GM21786 (cell line): ENCODE data around the gene AMER2.

Experiments used
- ATAC-seq: cut with Tn5 transposase; IDR thresholded peaks from one replicate; pipeline ENCODE4 v1.9.1; 2021; ENCODE audit not compliant: unreplicated experiment

The AMER2 gene

DNA sequence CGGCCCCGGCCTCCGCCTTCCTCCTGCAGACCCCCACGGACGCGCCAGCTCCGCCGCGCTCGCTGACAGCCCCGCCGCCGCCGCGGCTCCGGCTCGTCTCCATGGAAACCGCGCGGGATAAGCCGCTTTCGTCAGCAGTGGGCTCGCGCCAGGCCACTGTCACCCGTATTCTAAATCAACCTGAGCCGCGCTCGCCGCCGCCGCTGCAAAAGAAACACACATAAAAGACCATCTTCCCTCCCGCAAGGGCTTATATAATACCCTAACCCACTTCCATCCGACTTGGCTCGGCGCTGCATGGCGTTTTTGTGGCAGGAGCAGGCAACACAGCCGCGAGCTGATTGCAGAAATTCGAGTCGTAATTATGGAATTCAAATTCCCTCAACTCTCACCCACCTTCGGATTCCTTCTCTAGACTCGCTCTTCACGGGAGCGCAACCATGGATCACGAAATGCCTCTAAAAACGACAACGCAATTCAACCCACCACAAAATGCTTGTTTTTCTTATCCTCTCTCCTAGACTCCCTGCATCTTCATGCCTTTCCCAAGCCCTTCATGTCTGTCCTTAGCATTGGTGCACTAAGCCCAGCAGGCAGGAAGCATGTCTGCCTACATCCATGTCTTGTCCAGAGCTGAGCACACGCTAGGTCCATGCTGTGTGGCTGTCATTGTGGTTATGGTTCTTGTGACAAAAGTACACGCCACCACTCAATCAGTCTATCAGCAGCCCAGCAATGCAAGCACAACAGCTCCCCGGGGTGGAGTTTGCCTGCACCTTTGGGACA lies at the start of gene AMER2:
Gene AMER2 (minus strand): TSS at position 772 of the 786 bp plus-strand sequence. CDS start 669 bp downstream, at position 103.
- no peak for ATAC-seq

DNA sequence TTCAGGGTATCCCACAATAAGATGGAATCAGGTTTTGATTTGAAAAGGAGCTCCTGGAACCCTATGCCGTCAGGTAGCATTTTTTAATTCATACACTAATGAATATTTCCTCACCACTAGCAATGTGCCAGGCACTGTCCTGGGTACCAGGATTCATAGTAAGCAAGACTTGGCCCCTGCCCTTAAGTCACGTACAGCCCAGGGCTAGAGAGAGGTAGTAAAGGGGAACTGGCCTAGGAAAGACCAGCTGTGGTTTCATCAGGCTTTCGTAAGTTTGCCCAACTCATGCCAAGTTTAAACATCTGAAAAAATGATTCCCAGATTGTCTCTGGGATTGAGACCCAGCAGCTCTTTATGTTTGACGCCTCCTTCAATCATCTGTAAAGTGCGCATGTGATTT lies 45.9 kb upstream of the AMER2 start:
- ATAC-seq = no peak

- no peak for ATAC-seq
Observed at GRCh38 chr13:25217023-25217885, 45.2 kb upstream of the AMER2 start.

DNA sequence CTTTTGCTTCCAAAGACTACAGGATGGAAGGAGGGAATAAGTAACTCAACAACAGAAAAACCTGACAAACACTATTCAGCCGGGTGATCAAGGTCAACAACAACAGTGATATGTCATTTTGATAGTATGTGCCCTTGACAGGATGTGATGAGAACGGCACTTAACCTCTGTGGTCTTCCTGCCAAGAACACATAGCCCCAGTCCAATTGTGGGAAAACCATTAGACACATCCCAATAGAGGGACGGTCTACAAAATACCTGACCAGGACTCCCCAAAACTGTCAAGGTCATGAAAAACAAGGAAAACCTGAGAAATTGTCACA lies 43.1 kb upstream of the AMER2 start:
- no peak for ATAC-seq

DNA sequence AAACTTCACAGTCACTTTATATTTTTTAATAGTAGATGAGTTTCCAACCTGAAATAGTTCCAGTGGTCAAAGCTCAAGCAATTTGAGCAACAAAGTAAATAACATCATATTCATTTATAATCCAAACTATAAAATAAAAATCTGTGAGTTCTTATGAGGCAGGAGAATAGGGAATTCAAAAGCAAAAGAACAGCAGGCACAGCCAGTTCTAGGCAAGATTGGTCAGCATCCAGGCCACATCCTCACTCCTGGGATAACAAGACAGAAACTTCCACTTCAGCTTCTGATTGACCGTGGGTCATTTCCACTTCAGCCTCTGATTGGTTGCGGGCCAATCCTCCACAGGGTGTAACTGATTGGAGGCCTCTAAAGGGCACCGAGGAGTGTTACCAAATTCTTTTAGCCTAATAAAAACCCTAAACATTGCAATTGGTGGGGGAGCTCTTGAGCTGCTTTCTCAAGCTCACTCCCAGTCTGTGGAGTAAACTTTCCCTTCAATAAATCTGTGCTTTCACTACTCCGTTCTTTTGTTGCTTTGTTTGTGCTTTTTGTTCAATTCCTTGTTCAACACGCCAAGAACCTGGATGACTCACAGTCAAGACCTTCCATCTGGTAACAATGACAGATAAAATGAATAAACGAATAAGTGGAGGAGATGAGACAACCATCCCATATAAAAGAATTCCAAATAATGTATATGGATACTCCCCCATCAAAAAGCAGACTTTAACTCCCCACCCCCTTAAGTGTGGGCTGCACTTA lies 42.6 kb upstream of the AMER2 start:
- ATAC-seq = no peak

- no peak for ATAC-seq
Observed at GRCh38 chr13:25213715-25214114, 41.6 kb upstream of the AMER2 start.

DNA sequence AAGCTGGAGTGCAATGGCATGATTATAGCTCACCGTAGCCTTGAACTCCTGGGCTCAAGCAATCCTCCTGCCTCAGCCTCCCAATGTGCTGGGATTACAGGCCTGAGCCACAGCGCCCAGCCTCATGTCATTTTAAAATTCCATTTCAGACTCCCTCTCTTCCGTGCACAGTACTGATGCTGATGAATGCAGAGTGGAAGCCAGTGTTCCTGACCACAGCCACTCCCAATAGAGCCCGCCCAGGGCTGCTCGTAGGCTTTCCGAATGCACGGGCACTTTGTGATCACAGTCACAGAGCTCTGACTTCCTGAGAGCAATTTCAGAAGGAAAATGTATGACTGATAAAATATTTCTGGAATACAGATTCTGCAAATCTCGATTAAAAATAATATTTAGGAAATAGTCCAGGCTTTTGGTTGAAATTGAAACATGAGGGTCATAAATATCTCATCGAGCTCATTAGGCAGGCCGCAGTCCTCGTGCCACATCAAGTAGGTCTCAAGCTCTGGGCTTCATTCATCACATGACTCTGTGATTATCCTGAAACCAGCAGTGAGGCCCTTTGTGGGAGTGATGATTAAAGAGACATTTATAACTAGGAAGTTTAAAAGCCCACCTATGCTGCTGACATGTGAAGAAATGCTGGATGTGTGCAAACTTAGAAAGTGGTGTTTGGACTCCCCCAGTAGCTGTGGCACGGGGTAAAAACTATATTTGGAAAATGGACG lies 38.9 kb upstream of the AMER2 start:
- no peak for ATAC-seq

DNA sequence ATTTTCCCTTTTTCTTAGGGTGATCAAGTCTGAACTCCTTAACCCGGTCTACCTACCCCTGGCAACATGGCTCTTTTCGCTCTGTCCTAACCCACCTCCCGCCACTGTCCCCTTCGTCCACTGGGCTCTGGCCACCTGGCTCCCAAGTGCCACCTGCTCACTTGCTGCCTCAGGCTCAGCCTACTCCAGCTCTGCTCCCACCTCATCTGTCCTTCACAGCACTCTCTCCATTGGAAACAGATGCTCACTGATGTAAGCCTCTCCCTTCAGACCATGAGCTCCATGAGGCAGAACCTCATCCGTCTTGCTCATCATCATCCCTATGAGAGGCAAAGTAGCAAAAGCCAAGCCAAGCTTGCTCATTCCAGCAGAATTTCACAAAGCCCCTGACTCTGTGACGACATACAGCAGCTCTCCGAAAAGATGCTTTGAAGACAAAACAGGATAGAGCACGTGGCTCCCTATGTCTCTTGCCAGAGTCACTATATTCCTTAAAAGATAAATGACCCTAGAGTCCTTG lies 35.3 kb upstream of the AMER2 start:
- ATAC-seq = no peak

DNA sequence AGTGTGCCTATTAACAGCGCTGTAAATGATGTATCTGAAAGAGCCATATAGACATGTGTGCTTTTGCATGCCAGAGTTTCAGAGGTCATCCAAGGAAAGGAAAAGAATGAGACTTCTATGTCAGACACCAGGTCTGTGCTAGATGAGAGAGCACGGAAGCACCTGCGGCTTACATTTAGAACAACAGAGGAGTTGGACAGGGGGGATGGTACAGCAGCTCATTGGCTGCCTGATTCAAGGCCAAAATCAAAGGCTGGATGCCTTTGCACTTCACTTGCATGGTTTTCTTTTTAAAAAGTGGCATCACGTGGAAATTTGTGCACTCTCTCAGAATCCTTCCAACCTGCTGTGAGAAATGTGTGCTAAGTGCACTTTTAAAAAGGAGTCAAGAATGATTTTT lies 32.8 kb upstream of the AMER2 start:
- ATAC-seq = no peak

DNA sequence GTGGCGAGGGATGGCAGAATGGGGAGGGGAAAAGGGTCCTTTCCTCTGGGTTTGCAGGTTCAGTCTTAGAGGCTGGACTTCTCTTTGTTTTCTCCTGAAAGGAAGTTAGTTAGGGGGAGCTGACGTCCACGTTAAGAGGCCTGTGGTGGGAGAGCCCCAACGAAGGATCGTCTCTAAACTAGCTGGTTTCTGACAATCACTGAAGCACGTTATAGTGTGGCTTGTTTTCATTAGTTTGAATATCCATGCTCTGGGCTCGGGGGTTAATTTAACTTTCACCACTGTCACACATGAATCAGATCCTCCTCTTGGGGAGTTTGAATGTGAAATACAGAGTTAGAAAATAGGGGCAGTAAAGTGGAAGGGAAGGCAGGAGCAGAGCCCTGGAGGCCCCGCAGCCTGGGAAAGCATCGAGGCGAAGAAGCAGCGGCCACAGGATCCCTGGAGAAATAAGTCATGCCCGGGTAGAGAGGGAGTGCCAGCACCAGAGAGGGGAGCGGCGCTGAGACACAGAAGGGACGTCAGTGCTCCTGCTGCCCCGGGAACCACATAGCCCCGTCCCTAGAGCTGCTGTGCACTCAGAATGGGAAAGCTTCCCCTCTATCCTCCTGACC lies 31.1 kb upstream of the AMER2 start:
- ATAC-seq = no peak

- ATAC-seq = no peak
Observed at GRCh38 chr13:25200783-25201182, 28.7 kb upstream of the AMER2 start.

GRCh38 chr13:25198647-25199046 lies 26.6 kb upstream of the AMER2 start:
- no peak for ATAC-seq

- ATAC-seq = no peak
Observed at GRCh38 chr13:25196971-25197370, 24.9 kb upstream of the AMER2 start.

DNA sequence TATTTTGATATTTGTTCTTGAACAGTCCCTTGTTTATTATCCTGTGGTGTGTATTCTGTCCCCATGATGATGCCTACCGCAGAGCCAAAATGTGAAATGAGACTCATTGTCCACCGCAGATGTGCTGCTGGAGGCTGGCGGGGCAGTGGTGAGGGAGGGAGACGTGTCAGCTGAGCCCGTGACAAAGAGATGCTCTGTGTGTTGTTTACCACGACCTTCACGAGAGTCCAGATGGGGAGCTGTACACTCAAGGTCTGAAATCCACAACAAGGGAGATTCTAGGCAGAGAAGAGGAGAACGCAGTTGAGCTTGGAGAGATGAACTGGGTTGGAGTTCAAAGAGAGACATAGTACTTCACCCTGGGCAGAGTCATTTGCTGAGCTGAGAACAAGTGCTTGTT lies 20.8 kb upstream of the AMER2 start:
- no peak for ATAC-seq

GRCh38 chr13:25192489-25192888 lies 20.4 kb upstream of the AMER2 start:
- ATAC-seq = no peak

DNA sequence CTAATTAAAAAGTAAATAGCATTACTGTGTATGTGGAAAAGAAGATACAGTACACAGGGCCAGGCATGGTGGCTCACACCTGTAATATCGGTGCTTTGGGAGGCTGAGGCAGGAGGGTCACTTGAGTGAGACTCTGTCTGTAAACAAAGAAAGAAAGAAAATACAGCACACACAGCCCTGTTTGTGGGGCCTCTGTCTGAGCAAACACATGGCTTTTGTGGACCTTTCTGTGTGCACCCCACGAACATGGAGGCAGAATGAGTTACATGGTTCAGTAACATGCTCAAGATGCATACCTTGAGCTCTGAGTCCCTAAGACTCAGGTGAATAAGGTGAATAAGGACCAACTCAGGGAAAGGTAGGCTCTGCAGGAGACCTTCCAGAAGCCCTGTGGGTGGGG lies 20.0 kb upstream of the AMER2 start:
- ATAC-seq = no peak

- no peak for ATAC-seq
Observed at GRCh38 chr13:25190771-25191170, 18.7 kb upstream of the AMER2 start.

- no peak for ATAC-seq
Observed at GRCh38 chr13:25190256-25190655, 18.2 kb upstream of the AMER2 start.

DNA sequence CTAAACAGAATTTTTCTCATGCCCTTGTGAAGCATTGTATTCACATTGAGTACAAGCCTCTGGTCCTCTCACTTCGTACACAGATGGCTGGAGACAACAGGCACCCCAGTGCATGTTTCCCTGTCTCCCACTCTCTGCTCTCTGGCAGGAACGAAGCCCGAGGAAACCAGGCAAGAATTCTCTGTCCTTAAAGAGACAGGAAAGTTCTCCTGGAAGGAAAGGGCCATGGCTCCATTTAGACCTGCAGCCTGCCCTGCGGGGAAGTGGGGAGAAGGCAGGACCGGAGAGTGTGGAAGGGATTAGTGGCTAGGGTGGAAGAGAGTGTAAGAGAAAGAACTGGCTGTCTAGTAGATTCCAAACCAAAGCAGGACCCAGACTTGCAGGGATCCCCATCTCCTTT lies 15.5 kb upstream of the AMER2 start:
- ATAC-seq = no peak

GRCh38 chr13:25186187-25186586 lies 14.1 kb upstream of the AMER2 start:
- ATAC-seq = no peak
